ENCODE results near the gene IGF1. TPM values are rescaled to one million over a fixed set of nuclear protein-coding genes. Genes with fewer than 3 reads are reported as not detected.

Gene IGF1
- total RNA-seq, 1 donor from 2014 or later = 0.35 TPM

DNA sequence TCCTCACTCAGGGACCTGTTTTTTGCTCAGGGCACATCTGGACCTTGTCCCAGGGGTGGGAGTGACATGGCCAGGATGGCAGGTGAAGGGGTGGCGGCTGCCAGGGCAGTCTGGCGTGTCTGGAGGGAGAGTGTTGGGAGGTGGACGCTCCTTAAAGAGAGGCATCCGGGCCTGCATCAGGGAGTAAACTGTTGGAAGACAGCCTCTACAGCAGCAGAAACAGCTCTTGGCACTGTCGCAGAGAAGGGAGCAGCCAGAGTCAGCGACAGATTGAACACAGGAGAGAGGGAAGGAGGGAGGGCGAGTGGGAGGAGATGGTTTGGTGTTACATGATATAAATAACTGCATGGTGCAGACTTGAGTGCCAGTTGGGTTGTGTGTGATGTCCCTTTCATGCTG lies 52.8 kb downstream of the IGF1 start:
- DNase-seq (ENCODE audit: low read depth) = no peak

DNA sequence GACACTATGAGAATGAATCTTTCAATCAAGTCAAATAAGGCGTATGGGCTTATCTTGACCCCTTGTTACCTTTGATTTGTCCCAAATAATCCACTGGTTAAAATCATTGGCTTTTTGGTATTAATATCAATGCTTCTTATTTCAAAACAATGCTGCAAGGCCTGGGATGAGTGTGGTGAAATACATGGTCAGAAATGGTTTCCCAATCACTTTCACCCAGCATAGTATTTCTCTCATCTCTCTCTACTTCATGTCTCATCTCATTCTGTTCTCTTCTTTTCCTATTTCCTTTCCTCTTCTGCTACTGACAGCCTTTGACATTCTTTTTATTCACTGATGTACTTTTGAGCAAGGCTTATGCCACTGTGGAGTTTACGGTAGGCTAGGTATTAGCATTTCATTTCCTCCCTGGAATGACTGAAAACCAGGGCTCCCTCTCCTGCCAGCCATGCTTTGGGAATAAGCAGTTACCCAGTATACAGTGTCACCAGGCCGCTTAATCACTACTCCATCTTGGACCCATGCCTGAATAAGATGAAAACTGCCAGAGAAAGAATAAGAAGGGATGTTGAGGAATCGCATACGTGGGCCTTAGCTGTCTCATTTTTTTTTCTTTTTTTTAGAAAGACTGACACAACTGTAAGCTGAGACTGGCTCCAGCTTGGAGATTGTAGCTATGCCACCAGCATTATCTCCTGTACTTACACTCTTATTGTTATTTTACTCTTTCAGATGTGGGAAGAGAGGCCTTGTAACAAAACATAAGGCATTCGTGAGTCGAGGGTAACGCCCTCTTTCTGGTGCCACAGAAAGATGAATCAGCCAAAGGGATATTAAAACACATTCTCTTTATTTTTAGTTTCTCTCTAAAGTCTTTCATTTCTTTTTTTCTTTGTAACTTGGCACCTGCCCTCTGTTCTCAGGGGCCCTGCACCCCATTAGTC lies 53.5 kb downstream of the IGF1 start:
- DNase-seq (ENCODE audit: low read depth) = no peak

DNA sequence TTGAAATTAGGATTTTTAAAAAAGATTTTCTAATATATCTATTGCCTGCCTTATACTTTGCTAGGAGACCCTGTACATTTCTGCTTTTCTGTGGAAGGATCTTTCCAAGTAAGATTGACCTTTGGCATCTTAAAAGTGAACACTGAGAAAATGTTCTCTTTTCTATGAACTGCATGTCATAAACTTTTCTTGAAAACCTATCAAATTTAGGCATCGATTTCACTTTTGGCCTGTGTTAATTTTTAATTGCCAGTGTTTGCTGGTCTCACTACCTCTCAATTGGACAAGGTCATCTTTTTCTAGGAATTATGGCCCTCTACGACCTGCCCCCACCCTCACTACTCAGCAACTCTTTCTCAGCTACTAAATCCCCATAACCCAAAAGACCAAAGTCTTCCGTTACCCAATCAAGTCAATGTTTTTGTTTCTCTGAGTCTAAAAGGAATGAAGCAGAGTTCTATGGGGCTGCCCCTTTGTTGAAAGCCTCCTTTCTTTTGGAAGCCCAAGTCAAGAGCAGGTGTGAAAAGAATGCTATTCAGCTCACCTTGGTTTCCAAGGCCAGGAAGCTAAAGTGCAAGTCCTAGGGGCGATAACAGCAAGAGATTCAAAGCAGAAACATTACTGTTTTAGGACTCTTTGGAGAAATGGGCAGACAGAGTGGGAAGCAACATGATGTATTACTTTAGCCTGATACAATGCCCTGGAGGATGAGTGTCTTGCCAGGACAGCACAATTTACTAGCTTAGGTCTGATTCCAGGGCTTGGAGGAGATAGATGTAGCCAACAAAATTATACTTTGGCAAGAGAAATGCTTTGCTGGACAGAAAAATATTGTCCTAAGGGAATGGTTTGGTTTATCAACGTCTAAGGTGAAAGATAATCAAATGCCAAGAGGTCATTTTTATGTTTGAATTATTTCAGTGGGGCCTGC lies 55.0 kb downstream of the IGF1 start:
- DNase-seq (ENCODE audit: low read depth) = no peak

DNA sequence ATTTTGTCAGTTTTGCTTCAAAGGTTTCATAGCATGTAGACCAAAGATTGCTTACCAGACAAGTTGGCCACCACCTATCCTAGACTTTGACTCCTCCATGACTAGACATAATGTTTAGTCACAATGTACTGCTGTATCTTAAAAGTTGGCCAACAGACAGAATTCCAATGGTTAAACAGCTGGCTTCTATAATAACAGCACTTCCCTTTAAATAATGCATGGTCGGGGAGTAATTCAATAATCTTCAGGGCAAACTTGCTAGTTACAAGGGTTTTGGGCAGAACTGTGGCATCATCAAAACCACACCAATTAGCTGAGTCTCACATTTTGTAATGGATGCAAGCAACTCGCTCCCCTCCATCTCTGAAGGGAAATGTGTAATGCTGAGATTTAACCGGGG lies 56.9 kb downstream of the IGF1 start:
- no peak for DNase-seq (ENCODE audit: low read depth)

DNA sequence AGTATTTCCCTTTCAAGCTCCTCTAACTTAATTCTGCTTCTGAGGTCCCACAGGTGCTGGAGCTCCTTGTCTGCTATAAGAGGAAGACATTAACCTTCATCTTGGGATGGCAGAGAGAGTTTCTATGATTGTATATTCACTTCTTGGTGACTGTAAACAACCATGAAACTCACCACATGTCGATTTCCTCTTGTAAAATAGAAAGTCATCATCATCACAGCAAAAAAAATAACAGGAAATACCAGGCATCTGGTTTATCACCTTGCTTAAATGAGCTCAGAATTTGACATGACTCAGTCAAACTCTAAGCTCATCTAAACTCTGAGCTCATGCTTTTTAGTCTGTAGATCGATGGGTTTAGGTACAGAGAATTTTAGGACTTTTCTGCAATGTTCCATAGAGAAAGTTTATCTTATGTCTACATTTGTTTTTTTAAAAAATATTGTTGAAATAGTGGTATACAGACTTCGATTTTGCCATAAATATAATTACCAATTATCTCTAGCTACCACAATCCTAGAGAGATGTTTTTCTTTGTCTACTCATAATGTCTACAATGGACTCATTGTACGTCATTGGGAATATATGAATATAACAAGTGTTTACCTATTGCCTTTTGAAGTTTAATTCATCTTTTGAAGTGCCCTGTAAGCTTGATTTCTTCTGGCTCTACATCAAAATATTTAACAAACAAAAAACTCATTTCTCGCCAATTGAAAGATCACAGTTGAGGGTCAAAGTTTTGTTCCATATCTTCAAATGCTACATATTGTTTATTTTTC lies 58.4 kb downstream of the IGF1 start:
- DNase-seq (ENCODE audit: low read depth) = no peak

DNA sequence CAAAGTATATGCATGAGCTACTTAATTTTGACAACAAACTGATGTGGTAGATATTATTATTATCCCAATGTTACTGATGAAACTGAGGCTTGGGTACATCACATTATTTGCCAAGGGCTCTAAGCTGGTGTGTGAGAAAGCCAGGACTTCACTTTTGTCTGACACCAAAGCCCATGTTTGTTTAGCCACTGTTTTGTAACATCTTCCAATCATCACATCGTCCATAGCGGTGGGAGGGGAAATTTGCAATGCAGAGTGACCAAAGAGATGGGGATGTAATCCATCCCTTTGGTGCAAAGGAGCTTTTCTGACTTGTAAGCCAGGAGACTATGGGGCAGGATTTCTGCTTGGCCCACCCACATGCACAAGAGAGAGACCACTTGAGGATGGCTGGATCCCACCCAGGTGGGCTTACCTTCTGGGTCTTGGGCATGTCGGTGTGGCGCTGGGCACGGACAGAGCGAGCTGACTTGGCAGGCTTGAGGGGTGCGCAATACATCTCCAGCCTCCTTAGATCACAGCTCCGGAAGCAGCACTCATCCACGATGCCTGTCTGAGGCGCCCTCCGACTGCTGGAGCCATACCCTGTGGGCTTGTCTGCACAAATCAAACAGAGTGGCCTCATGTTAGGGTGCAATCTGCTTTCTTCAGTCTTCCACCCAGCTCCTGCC lies 61.1 kb downstream of the IGF1 start:
- no peak for DNase-seq (ENCODE audit: low read depth)

DNA sequence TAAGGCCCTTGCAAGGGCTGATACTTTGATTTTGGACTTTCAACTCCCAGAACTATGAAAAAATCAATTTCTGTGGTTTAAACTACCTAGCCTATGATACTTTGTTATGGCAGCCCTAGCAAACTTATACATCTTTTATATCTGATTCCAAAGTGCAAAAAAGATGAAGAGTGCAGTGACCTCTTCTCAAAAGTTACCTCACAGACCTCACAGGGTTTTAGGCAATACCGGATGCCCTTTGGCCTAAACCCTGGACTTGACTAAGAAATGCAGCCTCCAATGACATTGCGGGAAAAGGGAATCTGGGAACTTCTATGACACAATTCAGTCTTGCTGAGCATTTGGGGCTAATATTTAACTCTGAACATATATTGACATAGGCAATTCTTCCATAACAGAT lies 63.3 kb downstream of the IGF1 start:
- no peak for DNase-seq (ENCODE audit: low read depth)

DNA sequence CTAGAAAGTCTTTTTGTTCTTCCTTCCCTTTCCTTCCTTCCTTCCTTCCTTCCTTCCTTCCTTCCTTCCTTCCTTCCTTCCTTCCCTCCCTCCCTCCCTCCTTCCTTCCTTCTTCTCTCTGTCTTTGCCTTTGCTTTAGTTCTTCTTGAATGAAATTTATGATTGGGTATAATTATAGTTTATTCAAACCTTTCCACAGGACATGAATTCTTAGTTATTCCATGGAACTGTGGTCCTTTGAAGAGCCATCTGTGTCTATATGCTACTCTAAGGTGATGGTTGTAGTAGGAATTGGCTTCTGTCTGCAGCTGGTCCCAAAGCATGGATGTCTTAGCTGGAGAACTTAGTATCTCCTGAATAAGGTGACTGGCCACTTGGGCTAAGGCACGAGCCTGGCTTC lies 64.8 kb downstream of the IGF1 start:
- no peak for DNase-seq (ENCODE audit: low read depth)

DNA sequence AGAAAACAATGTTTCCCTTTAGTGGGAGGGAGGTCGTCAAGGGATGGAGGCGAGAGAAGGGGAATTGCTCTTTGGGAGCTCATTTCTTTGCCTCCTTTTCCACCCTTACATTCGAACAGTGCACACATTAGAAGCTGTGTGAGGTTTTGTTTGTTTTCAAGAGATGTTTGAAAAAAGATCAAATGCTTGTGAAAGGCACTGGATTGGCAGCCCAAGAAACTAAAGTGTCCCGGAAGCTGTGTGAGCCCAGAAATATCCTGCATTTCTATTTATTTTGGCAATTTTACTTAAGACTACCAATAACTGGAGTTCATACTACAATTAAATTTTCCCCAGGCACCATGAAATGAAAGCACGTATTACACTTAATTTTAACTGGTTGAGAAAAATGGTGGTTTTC lies 67.0 kb downstream of the IGF1 start:
- no peak for DNase-seq (ENCODE audit: low read depth)

DNA sequence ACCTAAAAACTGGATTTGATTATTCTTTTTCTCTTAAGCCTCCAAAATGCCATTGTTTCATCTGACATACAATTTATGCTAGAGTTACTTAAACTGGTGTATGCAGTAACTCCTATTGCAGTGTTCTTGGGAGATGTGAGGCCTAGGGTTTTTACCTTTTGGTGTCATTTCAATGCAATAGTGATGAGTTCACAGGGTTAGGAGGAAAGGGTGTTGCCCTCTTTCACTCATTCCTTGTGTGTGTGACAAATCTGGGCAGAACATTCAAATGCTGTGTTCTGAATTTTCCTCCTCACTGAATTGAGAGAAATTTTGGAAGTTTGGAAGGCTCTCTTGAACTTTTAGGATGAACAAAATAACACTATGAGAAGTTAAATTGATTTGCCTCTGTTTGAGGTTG lies 69.9 kb downstream of the IGF1 start:
- no peak for DNase-seq (ENCODE audit: low read depth)

DNA sequence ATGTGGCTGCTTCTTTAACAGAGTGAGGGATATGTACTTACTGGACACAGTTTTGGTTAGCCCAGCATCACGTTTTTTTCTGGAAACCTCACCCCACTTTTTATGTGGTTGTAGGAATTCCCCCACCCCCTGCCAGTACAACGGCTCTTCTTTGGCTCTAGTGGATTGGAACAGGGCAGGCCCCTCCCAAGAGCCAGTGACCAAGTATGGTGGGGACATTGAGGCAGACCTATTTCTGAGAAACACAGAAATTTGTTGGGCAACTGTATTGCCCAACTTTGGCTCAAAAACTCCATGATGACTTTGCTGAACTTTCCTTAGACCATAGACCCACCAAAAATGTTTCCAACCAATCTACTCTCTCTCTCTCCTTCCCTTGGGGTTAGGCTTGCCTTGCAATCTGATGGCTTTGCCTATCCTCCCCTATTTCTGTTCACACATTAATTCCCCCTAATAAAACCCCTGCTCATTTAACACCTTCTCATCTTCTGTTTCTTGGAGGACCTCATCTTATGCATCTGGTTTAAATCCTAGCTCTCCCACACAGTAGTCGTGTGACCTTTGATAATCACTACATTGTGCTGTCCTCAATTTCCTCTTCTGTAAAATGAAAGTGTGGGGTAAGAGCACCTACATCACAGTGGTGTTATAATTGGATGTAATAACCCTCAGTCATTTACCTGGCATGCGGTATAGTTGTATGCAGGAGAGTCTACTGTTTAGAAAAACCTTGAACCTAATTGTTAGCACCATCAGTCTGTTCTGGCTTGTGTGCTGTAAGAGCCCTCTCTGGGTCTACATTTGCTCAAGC lies 71.7 kb downstream of the IGF1 start:
- DNase-seq (ENCODE audit: low read depth) = no peak

DNA sequence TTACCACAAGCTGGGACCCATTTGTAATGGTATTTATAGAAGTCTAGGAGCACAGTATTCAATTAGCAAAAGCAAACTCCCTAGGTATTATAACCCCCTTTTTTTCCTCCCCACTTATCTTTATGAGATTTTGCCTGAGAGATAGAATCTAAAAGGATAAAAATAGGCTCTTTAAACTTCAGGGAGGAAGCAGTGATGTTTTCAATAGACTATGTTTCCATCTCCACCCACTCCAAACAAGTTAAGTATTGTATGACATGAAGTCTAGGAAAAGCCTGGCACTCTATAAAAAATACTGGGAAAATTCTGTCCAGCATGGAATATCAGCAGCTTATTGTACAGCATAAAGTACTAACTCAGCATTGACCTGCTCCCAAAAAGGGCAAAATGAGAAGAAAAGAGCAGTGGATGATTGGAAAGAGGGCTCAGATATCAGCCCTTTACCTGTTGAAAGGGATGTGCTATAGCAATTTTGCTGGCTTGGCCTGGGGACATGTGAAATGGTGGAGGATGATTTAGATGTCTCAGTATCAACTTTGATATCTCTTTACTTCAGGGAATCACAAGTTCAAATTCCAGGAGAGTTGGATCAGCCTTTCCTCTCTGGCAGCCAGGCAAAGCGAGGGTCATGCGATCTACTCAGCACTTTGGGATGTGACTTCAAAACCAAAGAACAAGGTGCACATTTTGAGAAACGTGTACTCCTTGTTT lies 72.4 kb downstream of the IGF1 start:
- peak; percentile 1 for DNase-seq (ENCODE audit: low read depth)

DNA sequence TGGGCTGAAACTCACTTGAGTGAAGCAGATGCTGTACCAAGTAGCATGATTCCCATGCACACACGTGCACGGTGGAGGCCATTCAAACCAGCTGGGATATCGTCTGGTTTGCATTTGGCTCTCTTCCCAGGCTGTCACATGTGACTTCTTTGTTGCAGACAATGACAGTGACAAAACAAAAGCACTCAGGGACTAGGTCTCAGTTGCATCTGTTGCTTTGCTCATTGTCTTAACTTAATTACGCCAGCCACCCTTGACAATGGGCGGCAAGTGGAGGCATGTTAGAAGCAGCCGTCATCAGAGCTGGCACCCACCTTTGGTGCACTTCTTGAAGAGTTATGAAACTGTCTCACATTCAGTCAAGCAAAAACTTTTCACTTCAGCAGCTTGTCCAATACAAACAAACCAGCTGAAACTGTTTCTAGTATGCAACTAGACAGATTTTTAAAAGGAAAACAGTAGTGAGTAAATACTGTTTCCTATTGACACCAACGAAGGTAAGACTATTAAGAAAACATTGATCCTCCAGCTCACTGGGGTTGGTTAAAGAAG lies 74.3 kb downstream of the IGF1 start:
- DNase-seq (ENCODE audit: low read depth) = peak; percentile 7

DNA sequence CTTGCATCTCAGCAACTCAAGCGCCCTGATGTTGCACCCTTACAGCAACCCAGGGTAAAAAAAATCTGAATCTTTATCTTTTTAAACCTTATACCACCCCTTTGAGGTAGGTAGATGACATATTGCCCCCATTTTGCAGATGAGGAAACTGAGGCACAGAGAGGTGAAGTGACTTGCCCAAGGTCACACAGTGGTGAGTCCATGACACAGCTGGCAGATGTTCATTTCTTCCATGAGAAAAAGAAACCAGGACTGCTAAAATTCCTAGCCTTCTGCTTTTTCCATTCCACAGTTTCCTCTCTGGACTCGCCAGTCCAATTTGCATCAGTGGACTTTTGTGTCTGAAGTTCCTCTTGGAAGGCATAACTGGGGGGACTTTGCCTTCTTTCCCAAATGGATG lies 79.3 kb downstream of the IGF1 start:
- DNase-seq (ENCODE audit: low read depth) = no peak

DNA sequence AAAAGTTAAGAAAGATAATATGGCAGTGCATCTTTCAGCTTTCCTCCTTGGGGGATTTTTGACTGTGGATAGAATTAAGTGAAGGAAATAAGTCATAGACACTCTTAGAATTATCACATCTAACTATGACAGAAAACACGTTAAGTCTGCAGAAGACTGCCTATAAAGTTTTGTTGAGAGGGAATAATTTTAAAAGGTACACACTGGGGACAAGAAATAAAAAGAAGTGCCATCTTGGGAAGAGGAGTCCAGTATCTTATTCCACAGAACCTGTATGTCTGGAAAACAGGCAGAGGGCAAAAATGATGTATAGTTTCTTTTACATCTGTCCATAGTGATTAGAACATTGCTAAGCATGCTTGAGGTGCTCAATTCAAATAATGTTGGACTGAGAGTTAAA lies 80.7 kb downstream of the IGF1 start:
- DNase-seq (ENCODE audit: low read depth) = no peak

DNA sequence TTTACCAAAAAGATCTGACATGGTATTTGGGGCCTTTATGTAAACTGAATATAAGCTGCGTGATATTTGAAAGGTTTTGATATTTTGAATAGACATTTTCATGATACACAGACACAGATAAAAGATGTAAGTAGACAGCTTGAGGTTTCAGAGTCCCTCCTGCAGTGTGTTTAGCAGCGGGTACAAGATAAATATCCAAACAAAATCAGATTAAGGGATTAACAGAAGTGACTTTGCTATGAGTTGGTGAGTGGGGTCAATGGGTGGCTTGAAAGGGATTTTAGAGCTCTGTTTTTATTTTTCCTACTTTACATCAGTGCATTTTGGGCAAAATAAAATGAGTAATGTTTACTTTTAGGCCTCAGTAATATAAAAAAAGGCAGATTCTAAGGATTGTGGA lies 84.1 kb downstream of the IGF1 start:
- DNase-seq (ENCODE audit: low read depth) = no peak

DNA sequence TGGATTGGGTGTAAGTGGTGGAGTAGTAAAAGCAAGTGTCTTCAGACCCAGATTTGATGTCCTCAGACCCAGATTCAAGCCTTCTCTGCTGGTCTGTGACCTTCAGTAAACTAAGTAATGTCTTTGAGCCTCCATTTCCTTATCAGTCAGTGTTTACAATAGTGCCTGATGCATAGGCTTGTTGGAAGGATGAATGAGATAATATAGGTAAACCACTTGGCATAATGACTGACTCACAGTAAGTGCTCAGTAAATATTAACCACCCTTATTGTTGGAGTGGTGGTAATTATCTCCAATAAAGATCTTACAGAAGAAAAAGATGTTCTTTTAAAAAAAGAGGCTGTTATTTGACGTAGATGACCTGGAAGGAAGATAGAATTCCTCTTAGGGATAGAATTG lies 86.2 kb downstream of the IGF1 start:
- DNase-seq (ENCODE audit: low read depth) = no peak

DNA sequence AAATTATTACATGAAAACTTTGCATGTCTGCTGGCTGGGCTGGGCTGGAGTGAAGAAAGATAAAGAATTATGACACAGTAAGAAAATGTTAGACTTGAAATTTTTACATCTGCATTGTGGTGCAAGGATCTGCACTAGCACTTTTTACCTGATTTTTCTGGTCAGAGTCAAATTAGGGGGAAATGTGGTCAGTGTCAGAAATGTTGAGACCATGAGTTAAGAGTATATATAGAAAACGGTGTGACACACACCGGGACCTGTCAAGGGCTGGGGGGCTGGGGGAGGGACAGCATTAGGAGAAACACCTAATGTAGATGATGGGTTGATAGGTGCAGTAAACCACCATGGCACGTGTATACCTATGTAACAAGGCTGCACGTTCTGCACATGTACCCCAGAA lies 90.3 kb downstream of the IGF1 start:
- no peak for DNase-seq (ENCODE audit: low read depth)

DNA sequence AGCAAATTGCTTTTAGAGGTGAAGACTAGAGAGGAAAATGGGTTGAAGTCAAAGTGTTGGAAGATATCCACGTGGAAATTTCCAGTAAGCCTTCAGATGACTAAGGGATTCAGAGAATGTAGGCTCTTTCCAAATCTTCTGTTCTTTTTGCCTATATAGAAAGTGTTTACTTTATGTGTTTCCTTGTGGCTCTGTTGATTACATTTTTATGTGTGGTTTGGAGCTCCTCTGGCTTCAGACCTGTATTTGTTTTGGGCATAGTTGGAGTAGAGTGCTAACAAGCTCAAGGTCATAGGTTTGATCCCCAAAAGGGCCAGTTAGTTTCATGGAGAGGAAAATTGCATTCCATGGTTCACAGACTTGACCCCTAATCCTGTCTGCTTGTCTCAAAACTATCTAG lies 91.9 kb downstream of the IGF1 start:
- no peak for DNase-seq (ENCODE audit: low read depth)

DNA sequence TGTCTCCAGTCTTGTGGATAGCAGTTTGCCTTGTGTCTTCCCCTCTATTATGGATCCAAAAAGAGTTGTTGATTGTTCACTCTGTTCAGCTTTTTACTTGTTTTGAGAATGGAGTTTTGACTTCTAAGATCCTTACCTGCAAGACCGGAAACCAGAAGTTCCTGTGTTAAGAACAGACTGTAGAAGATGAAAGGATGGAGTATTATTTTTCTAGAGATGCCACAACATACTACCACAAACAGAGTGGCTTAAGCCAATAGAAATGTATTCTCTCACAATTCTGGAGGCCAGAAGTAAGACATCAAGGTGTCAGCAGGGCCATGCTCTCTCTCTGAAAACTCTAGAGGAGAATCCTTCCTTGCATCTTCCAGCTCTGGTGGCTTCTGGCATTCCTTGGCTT lies 95.0 kb downstream of the IGF1 start:
- no peak for DNase-seq (ENCODE audit: low read depth)

Data from renal cortical epithelial cell (primary cell).